H9 (cell line): Measurements from ENCODE around the gene TLN1. TPM values are rescaled to one million over a fixed set of nuclear protein-coding genes. Genes with fewer than 3 reads are reported as not detected.

Source experiments
- DNase-seq: peaks from one replicate; pipeline ENCODE4 v3.0.0-alpha.2; 2017
- H2AFZ ChIP-seq: one replicate; pipeline ENCODE4 v1.6.1; 2013; ENCODE audit warnings: mild to moderate bottlenecking, low read length, control low read depth, moderate library complexity
- H2AK5ac ChIP-seq: 2 replicates; pipeline ENCODE4 v1.6.1; 2013; ENCODE audit warnings: low read length, control low read depth, mixed read lengths; ENCODE audit not compliant: insufficient read length
- H2BK120ac ChIP-seq: one replicate; pipeline ENCODE4 v1.6.1; 2013; ENCODE audit warnings: low read depth, mild to moderate bottlenecking, low read length, control low read depth, inconsistent platforms; ENCODE audit not compliant: poor library complexity, severe bottlenecking
- H2BK12ac ChIP-seq: 2 replicates; pipeline ENCODE4 v1.6.1; 2013; ENCODE audit warnings: low read length, control low read depth, mixed read lengths, low read depth; ENCODE audit not compliant: insufficient read length
- H2BK15ac ChIP-seq: 2 replicates; pipeline ENCODE4 v1.6.1; 2013; ENCODE audit warnings: low read depth, low read length, control low read depth
- H2BK20ac ChIP-seq: one replicate; pipeline ENCODE4 v1.6.1; 2013; ENCODE audit warnings: low read depth, mild to moderate bottlenecking, low read length, control low read depth, inconsistent platforms; ENCODE audit not compliant: poor library complexity, severe bottlenecking
- H2BK5ac ChIP-seq: 2 replicates; pipeline ENCODE4 v1.6.1; 2013; ENCODE audit warnings: low read length, control low read depth, mixed read lengths; ENCODE audit not compliant: insufficient read length
- H3K14ac ChIP-seq: 2 replicates; pipeline ENCODE4 v1.6.1; 2013; ENCODE audit warnings: low read length, control low read depth; ENCODE audit not compliant: insufficient read depth
- H3K18ac ChIP-seq: 2 replicates; pipeline ENCODE4 v1.6.1; 2013; ENCODE audit warnings: low read depth, mild to moderate bottlenecking, mixed read lengths, low read length, control low read depth; ENCODE audit not compliant: insufficient read length
- H3K23ac ChIP-seq: 2 replicates; pipeline ENCODE4 v1.6.1; 2013; ENCODE audit warnings: low read length, control low read depth, mixed read lengths, low read depth; ENCODE audit not compliant: insufficient read length
- H3K23me2 ChIP-seq: 2 replicates; pipeline ENCODE4 v1.6.1; 2013; ENCODE audit warnings: low read depth, mild to moderate bottlenecking, mixed read lengths, low read length, control low read depth; ENCODE audit not compliant: insufficient read length, poor library complexity, severe bottlenecking
- H3K27ac ChIP-seq: 2 replicates; pipeline ENCODE4 v1.5.1; 2013; ENCODE audit warnings: low read length, control low read depth, mixed read lengths, low read depth; ENCODE audit not compliant: insufficient read length
- H3K27me3 ChIP-seq: 2 replicates; pipeline ENCODE4 v1.6.1; 2013; ENCODE audit warnings: low read length, control low read depth, inconsistent platforms; ENCODE audit not compliant: insufficient read depth
- H3K4ac ChIP-seq: 2 replicates; pipeline ENCODE4 v1.6.1; 2013; ENCODE audit warnings: low read depth, mild to moderate bottlenecking, control low read depth, inconsistent platforms, low read length, moderate library complexity
- H3K4me1 ChIP-seq: 2 replicates; pipeline ENCODE4 v1.6.1; 2013; ENCODE audit warnings: low read length, control low read depth, inconsistent platforms; ENCODE audit not compliant: insufficient read depth
- H3K4me2 ChIP-seq: 2 replicates; pipeline ENCODE4 v1.6.1; 2013; ENCODE audit warnings: low read length, control low read depth, mixed read lengths; ENCODE audit not compliant: insufficient read length, insufficient read depth
- H3K56ac ChIP-seq: 2 replicates; pipeline ENCODE4 v1.6.1; 2013; ENCODE audit warnings: low read depth, mild to moderate bottlenecking, mixed read lengths, low read length, control low read depth; ENCODE audit not compliant: insufficient read length
- H3K79me1 ChIP-seq: 2 replicates; pipeline ENCODE4 v1.6.1; 2013; ENCODE audit warnings: low read depth, mild to moderate bottlenecking, moderate library complexity, low read length, control low read depth, inconsistent platforms; ENCODE audit not compliant: insufficient read depth, poor library complexity, severe bottlenecking
- H3K79me2 ChIP-seq: 2 replicates; pipeline ENCODE4 v1.6.1; 2013; ENCODE audit warnings: low read length, control low read depth, inconsistent platforms; ENCODE audit not compliant: insufficient read depth
- H3K9ac ChIP-seq: 2 replicates; pipeline ENCODE4 v1.6.1; 2013; ENCODE audit warnings: low read length, control low read depth, mixed read lengths; ENCODE audit not compliant: insufficient read length; ENCODE audit errors: extremely low read depth
- H3K9me3 ChIP-seq: one replicate; pipeline ENCODE4 v1.6.1; 2013; ENCODE audit warnings: low read depth, low read length, inconsistent platforms; ENCODE audit not compliant: control insufficient read depth
- H3T11ph ChIP-seq: one replicate; pipeline ENCODE4 v1.6.1; 2013; ENCODE audit warnings: mild to moderate bottlenecking, low read length, control low read depth, inconsistent platforms
- H4K20me1 ChIP-seq: one replicate; pipeline ENCODE4 v1.6.1; 2013; ENCODE audit not compliant: control insufficient read depth, insufficient read length, insufficient read depth
- H4K5ac ChIP-seq: 2 replicates; pipeline ENCODE4 v1.6.1; 2013; ENCODE audit warnings: low read depth, mild to moderate bottlenecking, mixed read lengths, low read length, control low read depth; ENCODE audit not compliant: insufficient read length
- H4K8ac ChIP-seq: replicated peaks from 2 replicates; pipeline ENCODE4 v1.6.1; 2013; ENCODE audit warnings: low read length, control low read depth, mixed read lengths, low read depth; ENCODE audit not compliant: insufficient read length
- H4K91ac ChIP-seq: 2 replicates; pipeline ENCODE4 v1.6.1; 2013; ENCODE audit warnings: low read depth, mild to moderate bottlenecking, moderate library complexity, mixed read lengths, low read length, control low read depth; ENCODE audit not compliant: insufficient read length
- H3K27ac Mint-ChIP-seq, 3 experiments: 2 replicates in 2 of 3; 3 replicates in 1 of 3; pipeline ENCODE4 v1.8.0; 2020 to 2021; ENCODE audit warnings: mixed read lengths in 3 of 3, mild to moderate bottlenecking in 1 of 3, moderate library complexity in 1 of 3
- H3K27me3 Mint-ChIP-seq: 2 replicates; pipeline ENCODE4 v1.8.0; 2021; ENCODE audit warnings: low read depth, mild to moderate bottlenecking, moderate library complexity, mixed read lengths
- H3K36me3 Mint-ChIP-seq, 3 experiments: 2 replicates in 2 of 3; 3 replicates in 1 of 3; pipeline ENCODE4 v1.8.0; 2020 to 2021; ENCODE audit warnings: low read depth in 3 of 3, mixed read lengths in 3 of 3; ENCODE audit not compliant: insufficient read depth in 1 of 3
- H3K4me1 Mint-ChIP-seq, 2 experiments: 2 replicates each; pipeline ENCODE4 v1.8.0; 2020; ENCODE audit warnings: mixed read lengths in 2 of 2
- H3K4me3 Mint-ChIP-seq, 2 experiments: 2 replicates in 1 of 2; 3 replicates in 1 of 2; pipeline ENCODE4 v1.8.0; 2020 to 2021; ENCODE audit warnings: mild to moderate bottlenecking in 2 of 2, mixed read lengths in 2 of 2, moderate library complexity in 1 of 2
- H3K9me3 Mint-ChIP-seq, 2 experiments: 2 replicates in 1 of 2; 3 replicates in 1 of 2; pipeline ENCODE4 v1.8.0; 2020; ENCODE audit warnings: mild to moderate bottlenecking in 2 of 2, mixed read lengths in 2 of 2, moderate library complexity in 1 of 2
- CTCF ChIP-seq: fragments of 200-600 bp; sonication (generic); conservative IDR thresholded peaks from 3 replicates; pipeline ENCODE4 v1.8.0; 2021; ENCODE audit warnings: antibody characterized with exemption, mild to moderate bottlenecking
- WGBS: extraction: QIAGEN DNeasy Blood & Tissue Kit; methylation state at CpG from one replicate; pipeline ENCODE4 v1.1.7; 2013; ENCODE audit warnings: missing lambda C conversion rate, low lambda C conversion rate, mixed read lengths; ENCODE audit not compliant: insufficient read length; ENCODE audit errors: extremely low coverage; 5-methylcytosine and 5-hydroxymethylcytosine counted together
- total RNA-seq: library from RNA; stranded (reverse); gene quantifications from 2 replicates; pipeline ENCODE4 v1.2.1, GENCODE V29; 2021

Gene TLN1
- total RNA-seq, 1 experiment from 2014 or later: 102 TPM

GRCh38 chr9:35658968-35659220 is 73.1 kb downstream of the TLN1 start:
- no peak overlapping the region for H3K23ac ChIP-seq
- H3K27me3 ChIP-seq: no peaks in the 10 kb centered on the region
- no peak overlapping the region for H3K4ac ChIP-seq
- Mint-ChIP-seq H3K27ac (peak overlapping the region in 1 of 3 experiments; percentile 74; a peak in 1 of 7 replicates), H3K4me3 (peak overlapping the region; percentile 83 to 85), H3K27me3 (peaks cover 18% of the 10 kb centered on the region), H3K9me3 (peaks cover 2 to 3% of the 10 kb centered on the region in 2 experiments; a peak in 3 of 5 replicates), H3K36me3 (peaks cover 28 to 40% (median 37%) of the 10 kb centered on the region in 3 experiments), H3K4me1 (peaks cover 27 to 32% of the 10 kb centered on the region in 2 experiments)
- H4K20me1 ChIP-seq: no peaks in the 10 kb centered on the region
- no peak overlapping the region for H2AK5ac ChIP-seq
- H3K4me1 ChIP-seq: peaks cover 3% of the 10 kb centered on the region; the same call in 1 of the 2 replicates
- no peak for DNase-seq
- H3K9ac ChIP-seq: peak overlapping the region; percentile 48
- H4K5ac ChIP-seq: no peak overlapping the region
- H3K9me3 ChIP-seq: no peaks in the 10 kb centered on the region
- no peak overlapping the region for H4K91ac ChIP-seq
- H3K27ac ChIP-seq: no peak overlapping the region
- no peak overlapping the region for H4K8ac ChIP-seq
- no peak overlapping the region for H2BK5ac ChIP-seq
- H3K79me1 ChIP-seq: no peaks in the 10 kb centered on the region
- H2BK12ac ChIP-seq: no peak overlapping the region
- H3K4me2 ChIP-seq: peak overlapping the region; percentile 76
- H2AFZ ChIP-seq: no peak overlapping the region
- WGBS: no CpG with 5 or more reads among the region's 2 CpGs
- no peaks in the 10 kb centered on the region for H3K79me2 ChIP-seq
- no peak overlapping the region for H3T11ph ChIP-seq
- peaks cover 12% of the 10 kb centered on the region for H3K23me2 ChIP-seq
- no peak overlapping the region for H2BK20ac ChIP-seq
- H3K14ac ChIP-seq: no peak overlapping the region
- H2BK120ac ChIP-seq: no peak overlapping the region
- no peak for TF ChIP-seq CTCF
- no peak overlapping the region for H3K18ac ChIP-seq
- H2BK15ac ChIP-seq: no peak overlapping the region
- H3K56ac ChIP-seq: no peak overlapping the region
